Activated CD4-positive, alpha-beta memory T cell treated with anti-CD3 and anti-CD28 coated beads for 36 hours (primary cell): ENCODE data around the gene NECTIN1. TPM values are rescaled to one million over a fixed set of nuclear protein-coding genes. Genes with fewer than 3 reads are reported as not detected.

ENCODE experiments used
- CTCF ChIA-PET: fragments of 350-600 bp; sonication (Branson Sonifier 250); formaldehyde crosslinking; loops from one replicate; lab custom pipeline; 2021; ENCODE audit warnings: antibody characterized with exemption, inconsistent platforms; lab: Charles Lee
- POLR2A ChIA-PET: fragments of 350-600 bp; sonication (Branson Sonifier 250); formaldehyde crosslinking; loops from one replicate; lab custom pipeline; 2021; ENCODE audit warnings: antibody characterized with exemption; lab: Charles Lee
- DNase-seq: peaks from one replicate; pipeline ENCODE4 v3.0.0-alpha.2; 2020
- H3K27ac Mint-ChIP-seq: one replicate; pipeline ENCODE4 v1.8.0; 2021; ENCODE audit warnings: mixed read lengths
- H3K27me3 Mint-ChIP-seq: one replicate; pipeline ENCODE4 v1.8.0; 2021; ENCODE audit warnings: mixed read lengths
- H3K36me3 Mint-ChIP-seq: one replicate; pipeline ENCODE4 v1.8.0; 2021; ENCODE audit warnings: mixed read lengths
- H3K4me1 Mint-ChIP-seq: one replicate; pipeline ENCODE4 v1.8.0; 2021; ENCODE audit warnings: low read depth, mixed read lengths
- H3K4me3 Mint-ChIP-seq: one replicate; pipeline ENCODE4 v1.8.0; 2021; ENCODE audit warnings: mild to moderate bottlenecking, mixed read lengths
- H3K9me3 Mint-ChIP-seq: one replicate; pipeline ENCODE4 v1.8.0; 2021; ENCODE audit warnings: mixed read lengths
- intact Hi-C: fragments of 100-400 bp; cut with micrococcal nuclease; formaldehyde crosslinking; loops from one replicate; pipeline ENCODE4 v1.15.1; 2023
- total RNA-seq, 2 experiments: library from RNA; stranded (reverse); gene quantifications; one replicate each; pipeline ENCODE4 v1.2.3, GENCODE V29; 2021

Gene NECTIN1
- total RNA-seq, 2 experiments from 2014 or later = 2.0 to 2.4 TPM

GRCh38 chr11:119752345-119752871 lies 23.4 kb upstream of the NECTIN1 start:
- H3K27me3 Mint-ChIP-seq = peaks cover 11% of the 10 kb centered on the region
- H3K27ac Mint-ChIP-seq = no peak overlapping the region
- no peaks in the 10 kb centered on the region for H3K9me3 Mint-ChIP-seq
- CTCF ChIA-PET = interaction anchor here (2.7 kb wide), 1 partner anchor 23 kb away, joined by 15 read pairs; the partner anchor contains the start of gene NECTIN1
- H3K36me3 Mint-ChIP-seq = no peaks in the 10 kb centered on the region
- POLR2A ChIA-PET = no interaction called here
- no peak overlapping the region for H3K4me3 Mint-ChIP-seq
- H3K4me1 Mint-ChIP-seq = peaks cover 8% of the 10 kb centered on the region
- DNase-seq = no peak
- intact Hi-C loops = no loop called here

DNA sequence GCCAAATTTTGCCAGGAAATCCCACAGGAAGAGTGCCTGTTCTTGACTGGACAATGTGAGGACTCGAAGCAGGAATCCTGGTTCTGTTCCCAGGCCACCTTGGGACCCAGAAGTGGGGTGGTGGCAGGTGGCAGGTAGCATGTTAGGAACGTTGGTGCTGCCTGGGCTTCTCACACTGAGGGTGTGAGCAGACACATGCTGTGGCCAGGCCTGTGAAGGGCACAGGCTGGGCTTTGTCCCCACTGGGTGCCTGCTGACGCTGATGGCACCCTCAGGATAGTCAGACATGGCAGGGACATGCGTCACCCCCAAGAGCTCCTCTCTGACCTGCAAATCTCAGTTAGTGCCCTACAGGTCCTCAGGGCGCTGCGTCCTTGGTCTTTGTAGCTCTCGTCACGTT lies 21.1 kb upstream of the NECTIN1 start:
- H3K4me3 Mint-ChIP-seq = no peak overlapping the region
- peaks cover 8% of the 10 kb centered on the region for H3K4me1 Mint-ChIP-seq
- no peak overlapping the region for H3K27ac Mint-ChIP-seq
- ChIA-PET CTCF (interaction anchor here (1.1 to 2.7 kb wide), 2 partner anchors 9 to 21 kb away, joined by 4 to 15 read pairs; partner anchors contain the start of gene NECTIN1), POLR2A (no interaction called here)
- no peak for DNase-seq
- intact Hi-C loops = no loop called here
- H3K27me3 Mint-ChIP-seq = peaks cover 23% of the 10 kb centered on the region
- H3K36me3 Mint-ChIP-seq = no peaks in the 10 kb centered on the region
- no peaks in the 10 kb centered on the region for H3K9me3 Mint-ChIP-seq

DNA sequence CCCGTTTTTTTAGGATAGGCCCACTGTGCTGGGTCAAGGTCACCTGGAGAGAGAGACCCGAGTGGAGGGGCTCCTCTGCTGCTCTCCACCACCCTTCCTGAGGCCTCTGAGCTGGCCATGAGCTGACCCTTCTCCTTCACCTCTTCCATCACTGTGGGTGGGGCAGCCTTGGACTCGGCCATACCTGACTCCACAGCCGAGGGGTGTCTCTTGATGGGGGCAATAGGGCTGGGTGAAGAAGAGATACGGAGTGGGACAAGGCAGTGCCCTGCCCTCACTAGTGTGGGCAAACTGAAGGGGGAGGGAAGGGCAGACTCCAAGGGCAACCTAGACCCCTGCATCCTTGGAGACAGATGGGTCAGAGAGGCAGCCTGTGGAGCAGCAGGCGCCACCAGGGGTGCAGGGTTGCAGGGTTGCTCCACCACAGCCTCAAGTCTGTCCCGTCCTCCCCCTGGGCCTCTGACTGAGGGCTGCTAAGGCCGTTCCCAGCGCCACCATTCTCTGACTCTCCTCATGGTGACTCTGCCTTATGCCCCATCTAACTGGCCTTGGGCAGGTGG lies 20.1 kb upstream of the NECTIN1 start:
- no peak overlapping the region for H3K4me3 Mint-ChIP-seq
- CTCF ChIA-PET = no interaction called here

DNA sequence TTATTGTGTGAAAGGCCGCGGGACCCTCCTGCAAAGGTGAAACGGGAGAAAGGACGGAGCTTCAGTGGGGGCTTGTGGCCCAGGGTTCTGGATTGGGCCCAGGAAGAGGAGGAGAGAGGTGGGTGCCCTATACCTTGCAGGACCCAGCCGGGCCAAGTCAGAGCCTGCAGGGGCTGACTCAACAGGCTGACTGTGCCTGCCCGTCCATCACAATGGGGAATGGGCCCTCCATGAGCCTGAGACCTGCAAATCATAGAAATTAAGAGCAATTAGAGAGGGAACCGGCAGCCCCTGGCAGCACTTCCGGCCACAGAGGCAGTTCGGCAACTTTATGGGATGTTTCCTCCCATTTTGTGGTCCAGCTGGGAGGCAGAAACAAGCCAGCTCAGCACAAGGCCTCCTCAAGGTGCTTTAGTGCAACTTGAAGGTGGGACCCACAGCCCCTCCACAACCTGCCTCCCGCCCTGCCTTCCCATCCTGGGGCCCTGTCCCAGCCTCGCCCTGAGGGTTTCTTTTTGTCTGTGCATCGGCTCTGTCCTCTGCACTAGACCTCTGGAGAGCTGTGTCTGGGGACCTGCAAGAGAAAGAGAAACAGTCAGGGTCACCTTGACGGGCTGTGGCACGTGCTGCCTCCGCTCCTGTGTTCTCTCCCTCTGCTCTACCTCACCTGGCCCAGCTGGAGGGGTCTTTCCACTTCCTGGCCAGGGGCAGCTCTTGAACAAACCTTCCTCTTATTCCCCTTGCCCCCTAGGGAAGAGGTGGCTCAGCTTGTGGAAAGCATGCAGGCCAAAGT lies 19.1 kb upstream of the NECTIN1 start:
- ChIA-PET POLR2A (no interaction called here), CTCF (no interaction called here)
- no peaks in the 10 kb centered on the region for H3K36me3 Mint-ChIP-seq
- DNase-seq = no peak
- H3K27ac Mint-ChIP-seq = no peak overlapping the region
- peaks cover 8% of the 10 kb centered on the region for H3K4me1 Mint-ChIP-seq
- intact Hi-C loops = no loop called here
- peaks cover 31% of the 10 kb centered on the region for H3K27me3 Mint-ChIP-seq
- H3K4me3 Mint-ChIP-seq = no peak overlapping the region
- H3K9me3 Mint-ChIP-seq = no peaks in the 10 kb centered on the region

More for the DNA sequence above, 20.1 kb upstream of the NECTIN1 start:
- POLR2A ChIA-PET = no interaction called here
- Mint-ChIP-seq H3K27ac (no peak overlapping the region), H3K9me3 (no peaks in the 10 kb centered on the region), H3K36me3 (no peaks in the 10 kb centered on the region), H3K27me3 (peaks cover 27% of the 10 kb centered on the region), H3K4me1 (peaks cover 8% of the 10 kb centered on the region)
- intact Hi-C loops = no loop called here
- DNase-seq = no peak

DNA sequence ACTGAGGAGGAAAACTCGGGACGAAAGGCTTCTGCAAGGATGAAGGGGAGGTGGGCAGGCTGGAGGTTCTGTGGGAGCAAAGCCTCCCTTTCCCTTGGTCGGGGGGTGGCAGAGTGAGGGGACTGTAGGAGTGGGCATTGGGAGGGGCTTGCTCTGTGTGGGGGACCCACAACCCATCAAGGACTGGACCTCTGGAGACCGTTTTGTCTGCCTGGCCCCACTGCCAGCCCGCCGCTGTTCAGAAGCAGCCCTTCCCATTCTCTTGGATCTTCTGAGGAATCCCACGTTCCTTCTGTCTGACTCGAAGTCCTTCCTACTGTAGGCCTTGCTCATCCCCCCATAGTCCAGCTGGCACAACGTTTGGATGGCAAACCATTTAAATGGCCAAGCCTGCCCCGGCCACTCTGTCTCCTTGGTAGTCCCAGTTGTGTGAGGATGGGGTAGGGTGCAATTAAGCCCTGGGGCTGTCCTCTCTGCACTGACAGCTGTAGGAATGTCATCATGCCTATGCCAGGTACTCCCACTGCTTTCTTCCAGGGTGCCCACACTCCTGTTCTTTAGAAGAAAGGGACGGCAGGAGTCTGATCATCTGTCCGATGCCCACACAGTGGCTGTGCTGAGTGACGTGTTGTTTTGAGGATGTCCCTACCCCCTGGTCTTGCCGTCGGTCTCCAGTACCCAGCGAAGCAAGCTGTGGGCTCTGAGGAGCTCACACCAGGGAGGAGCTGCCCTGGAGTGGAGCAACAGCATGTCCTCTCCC lies 17.0 kb upstream of the NECTIN1 start:
- no peak for DNase-seq

GRCh38 chr11:119745112-119745511 lies 16.1 kb upstream of the NECTIN1 start:
- Mint-ChIP-seq H3K4me1 (peaks cover 9% of the 10 kb centered on the region), H3K27me3 (peaks cover 44% of the 10 kb centered on the region), H3K27ac (no peak overlapping the region), H3K36me3 (no peaks in the 10 kb centered on the region), H3K4me3 (no peak overlapping the region), H3K9me3 (no peaks in the 10 kb centered on the region)
- ChIA-PET POLR2A (no interaction called here), CTCF (no interaction called here)
- no peak for DNase-seq
- intact Hi-C loops = no loop called here

More for the DNA sequence above, 17.0 kb upstream of the NECTIN1 start:
- peaks cover 42% of the 10 kb centered on the region for H3K27me3 Mint-ChIP-seq
- intact Hi-C loops = no loop called here
- H3K36me3 Mint-ChIP-seq = no peaks in the 10 kb centered on the region
- H3K9me3 Mint-ChIP-seq = no peaks in the 10 kb centered on the region
- H3K4me1 Mint-ChIP-seq = peaks cover 9% of the 10 kb centered on the region
- no peak overlapping the region for H3K4me3 Mint-ChIP-seq
- ChIA-PET POLR2A (no interaction called here), CTCF (interaction anchor here (1.0 kb wide), 1 partner anchor 17 kb away, joined by 4 read pairs; the partner anchor contains the start of gene NECTIN1)
- H3K27ac Mint-ChIP-seq = no peak overlapping the region

DNA sequence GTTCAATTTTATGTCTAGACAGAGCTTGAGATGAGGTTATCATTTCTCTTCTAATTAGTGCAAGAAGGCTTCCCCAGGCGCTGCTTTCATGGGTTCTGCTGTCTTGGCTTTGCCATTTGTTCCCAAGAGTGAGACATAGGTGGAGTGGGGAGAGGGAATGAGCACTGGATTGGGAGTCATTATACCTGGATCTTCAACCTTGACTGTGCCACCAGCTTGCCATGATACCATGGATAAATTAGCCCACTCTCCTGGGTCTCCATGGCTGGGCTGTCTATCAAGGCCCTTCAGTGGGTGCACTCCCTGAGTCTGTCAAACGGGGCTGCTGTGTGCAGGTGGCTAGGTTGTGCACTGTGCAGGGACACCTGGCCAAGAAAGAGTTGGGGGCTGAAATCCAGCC lies 15.6 kb upstream of the NECTIN1 start:
- Mint-ChIP-seq H3K36me3 (no peaks in the 10 kb centered on the region), H3K4me3 (no peak overlapping the region), H3K27me3 (peaks cover 44% of the 10 kb centered on the region), H3K4me1 (peaks cover 9% of the 10 kb centered on the region), H3K9me3 (no peaks in the 10 kb centered on the region), H3K27ac (no peak overlapping the region)
- POLR2A ChIA-PET = no interaction called here
- CTCF ChIA-PET = interaction anchor here (0.7 to 2.7 kb wide), 3 partner anchors 15 to 335 kb away, joined by 3 to 8 read pairs (median 3); partner anchors contain the start of gene NECTIN1
- intact Hi-C loops = no loop called here
- DNase-seq = no peak

GRCh38 chr11:119743006-119743405 lies 14.0 kb upstream of the NECTIN1 start:
- H3K36me3 Mint-ChIP-seq = no peaks in the 10 kb centered on the region
- no peak overlapping the region for H3K4me3 Mint-ChIP-seq
- intact Hi-C loops = no loop called here
- POLR2A ChIA-PET = no interaction called here
- peaks cover 9% of the 10 kb centered on the region for H3K4me1 Mint-ChIP-seq
- H3K27ac Mint-ChIP-seq = no peak overlapping the region
- DNase-seq = no peak
- no peaks in the 10 kb centered on the region for H3K9me3 Mint-ChIP-seq
- CTCF ChIA-PET = interaction anchor here (2.7 kb wide), 1 partner anchor 14 kb away, joined by 8 read pairs; the partner anchor contains the start of gene NECTIN1
- peaks cover 46% of the 10 kb centered on the region for H3K27me3 Mint-ChIP-seq

- no peak overlapping the region for H3K27ac Mint-ChIP-seq
- ChIA-PET POLR2A (no interaction called here), CTCF (interaction anchor here (2.7 kb wide), 1 partner anchor 13 kb away, joined by 8 read pairs; the partner anchor contains the start of gene NECTIN1)
- H3K27me3 Mint-ChIP-seq = peaks cover 47% of the 10 kb centered on the region
- intact Hi-C loops = no loop called here
- no peaks in the 10 kb centered on the region for H3K36me3 Mint-ChIP-seq
- DNase-seq = peak; percentile 36
- H3K9me3 Mint-ChIP-seq = no peaks in the 10 kb centered on the region
- peaks cover 9% of the 10 kb centered on the region for H3K4me1 Mint-ChIP-seq
- H3K4me3 Mint-ChIP-seq = no peak overlapping the region
These were observed 13.4 kb upstream of the NECTIN1 start for GRCh38 chr11:119742263-119742861.

GRCh38 chr11:119741369-119742262 lies 12.6 kb upstream of the NECTIN1 start:
- Mint-ChIP-seq H3K36me3 (no peaks in the 10 kb centered on the region), H3K27ac (no peak overlapping the region), H3K4me3 (peak overlapping the region; percentile 4), H3K27me3 (peaks cover 49% of the 10 kb centered on the region), H3K9me3 (no peaks in the 10 kb centered on the region), H3K4me1 (peaks cover 9% of the 10 kb centered on the region)
- ChIA-PET CTCF (interaction anchor here (1.0 to 2.7 kb wide), 2 partner anchors 9 to 12 kb away, joined by 4 to 8 read pairs; partner anchors contain the start of gene NECTIN1), POLR2A (no interaction called here)
- peak; percentile 72 for DNase-seq
- intact Hi-C loops = loop anchor here (2.0 kb wide), 1 partner anchor 75 kb away; no protein-coding TSS in a partner anchor
